ENCODE results near the gene ANKS1B.
A peak's percentile ranks its signal among the peaks of the same experiment; 100 is the strongest.

Gene ANKS1B

DNA sequence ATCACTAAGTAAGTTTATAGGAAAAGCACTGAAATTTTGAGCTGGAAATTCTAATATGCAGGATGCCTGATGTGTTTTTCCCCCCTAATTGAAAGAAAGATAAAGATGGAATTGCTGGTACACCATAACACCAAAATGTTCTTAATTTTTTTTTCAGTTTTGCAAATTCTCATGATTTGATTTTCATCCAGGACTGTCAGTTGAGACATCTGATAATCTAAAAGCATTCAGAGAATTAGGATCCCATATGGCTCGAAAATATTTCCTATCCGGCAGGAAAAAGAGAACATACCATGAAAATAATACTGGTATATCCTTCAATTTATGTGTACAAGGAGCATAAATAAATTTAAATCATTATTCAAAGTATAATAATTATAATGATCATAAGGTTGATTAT, 887.6 kb downstream of the ANKS1B start:
- no peak for DNase-seq

DNA sequence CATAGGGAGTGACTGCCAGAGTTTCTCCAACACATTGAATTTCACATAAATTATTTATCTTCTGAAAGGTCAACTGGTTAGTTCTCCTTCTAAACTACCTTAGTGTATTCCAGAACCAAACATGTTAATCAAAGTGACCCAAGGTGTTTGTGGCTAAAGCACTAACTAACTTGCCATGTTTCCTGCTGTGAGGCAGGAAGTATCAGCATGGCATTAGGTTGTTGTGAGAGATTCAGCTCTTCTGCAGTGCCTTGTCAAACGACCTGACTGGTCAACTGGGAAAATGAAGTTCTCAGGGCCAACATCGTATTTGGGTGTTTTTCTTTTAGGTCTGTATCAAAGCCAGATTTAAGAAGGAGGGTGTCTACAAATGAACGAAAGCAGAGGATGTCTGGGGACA, 891.6 kb downstream of the ANKS1B start:
- DNase-seq = no peak

DNA sequence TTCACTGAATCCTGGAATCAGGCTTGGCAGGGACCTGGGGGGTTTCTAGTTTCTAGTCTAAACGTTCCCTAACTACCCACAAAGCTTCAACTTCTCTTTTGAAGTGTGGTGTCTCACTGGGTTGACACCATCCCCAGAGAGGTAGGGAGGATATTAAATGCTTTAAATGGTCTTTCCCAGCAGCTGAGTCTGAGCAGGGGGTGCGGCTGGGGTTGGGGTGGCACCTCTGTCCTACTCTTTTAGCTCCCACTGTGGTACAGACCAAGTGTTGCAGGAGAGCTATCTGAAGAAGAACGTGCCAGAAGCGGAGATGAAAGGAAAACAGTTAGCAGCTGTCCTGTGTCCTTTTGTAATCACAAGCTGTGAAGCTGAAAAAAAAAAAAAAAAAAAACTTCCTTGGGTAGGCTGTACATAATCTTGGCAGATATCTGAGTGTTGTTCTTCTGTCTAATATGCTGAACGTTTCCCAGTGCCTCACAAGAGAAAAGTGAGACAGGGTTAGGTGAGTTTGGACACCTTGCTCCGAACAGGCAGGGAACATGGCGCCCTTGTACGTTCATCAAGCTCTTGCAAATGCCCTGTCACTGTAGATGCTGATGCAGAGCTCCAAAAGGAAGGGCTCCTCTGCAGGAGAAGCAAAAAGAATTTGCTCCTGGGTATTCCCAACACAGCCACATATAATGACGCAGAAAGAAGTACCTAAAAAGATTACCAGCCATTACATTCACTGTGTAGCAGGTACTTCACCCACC, 892.5 kb downstream of the ANKS1B start:
- no peak for DNase-seq

DNA sequence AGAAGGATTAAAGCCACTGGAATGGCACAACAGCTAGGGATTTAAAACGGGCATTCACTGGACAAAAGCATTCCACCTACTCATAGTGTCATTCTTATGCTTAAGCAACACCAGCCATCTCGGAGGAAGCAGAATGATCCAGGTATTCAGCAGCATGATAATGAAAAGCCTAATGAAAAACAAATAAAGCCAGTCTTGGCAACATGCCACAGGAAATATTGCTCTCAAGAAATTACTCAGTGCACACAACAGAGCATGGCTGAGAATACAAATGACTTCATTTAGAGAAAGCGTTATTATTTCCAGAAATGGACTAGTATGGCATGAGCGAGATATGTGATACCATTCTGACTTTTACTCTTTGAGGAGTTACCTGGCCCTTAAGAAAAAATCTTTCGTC, 897.5 kb downstream of the ANKS1B start:
- no peak for DNase-seq

DNA sequence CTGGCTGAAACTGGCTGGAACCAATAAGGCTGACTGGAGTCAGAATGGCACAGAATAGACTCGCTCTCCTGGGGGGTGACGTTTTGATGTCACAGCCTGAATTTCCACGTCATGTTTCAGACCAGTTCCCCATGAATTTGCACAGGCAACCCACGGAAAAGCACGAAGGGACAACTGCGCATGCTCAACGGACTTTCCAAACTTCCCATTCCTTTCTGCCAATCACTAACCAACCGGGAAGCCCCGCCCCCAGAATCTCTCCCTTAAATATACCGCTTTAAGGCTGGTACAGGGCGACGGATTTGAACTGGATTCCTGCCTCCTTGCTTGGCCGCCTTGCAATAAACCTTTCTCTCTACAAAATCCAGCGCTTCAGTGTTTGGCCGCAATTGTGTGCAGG, 904.9 kb downstream of the ANKS1B start:
- no peak for DNase-seq

DNA sequence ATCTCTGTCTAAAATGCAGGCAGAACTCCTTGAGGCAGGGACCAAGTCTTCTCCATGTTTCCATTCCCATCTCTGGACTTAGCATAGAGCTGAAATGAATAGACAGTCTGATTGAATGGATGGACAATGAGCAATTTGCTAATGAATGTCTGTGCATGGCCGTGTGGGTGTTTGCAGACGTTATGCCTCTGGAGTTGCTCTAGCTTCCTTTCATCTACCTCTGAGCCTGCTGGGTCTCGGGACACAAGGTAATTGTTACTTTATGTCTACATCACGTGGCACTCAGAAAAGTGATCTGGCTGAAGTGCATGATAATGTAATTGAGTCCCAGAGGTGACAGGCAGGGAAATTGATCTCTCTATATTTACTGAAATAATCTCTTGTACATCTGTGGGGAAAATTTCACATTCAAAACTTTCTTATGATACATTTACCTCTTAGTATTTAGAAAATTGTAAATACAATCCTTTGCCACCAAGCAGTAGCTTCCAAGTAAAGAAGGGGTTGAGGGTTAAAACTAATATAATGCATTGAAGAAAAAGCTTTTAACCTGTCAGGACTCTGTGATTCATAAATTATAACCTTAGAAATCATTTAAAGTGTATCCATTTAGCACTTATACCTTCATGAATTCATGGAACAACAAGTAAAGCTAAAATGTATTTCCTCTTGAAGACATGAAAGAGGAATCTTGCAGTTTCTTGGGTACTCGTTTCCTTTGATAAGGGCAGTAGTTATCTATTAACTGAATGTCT, 915.6 kb downstream of the ANKS1B start:
- no peak for DNase-seq

DNA sequence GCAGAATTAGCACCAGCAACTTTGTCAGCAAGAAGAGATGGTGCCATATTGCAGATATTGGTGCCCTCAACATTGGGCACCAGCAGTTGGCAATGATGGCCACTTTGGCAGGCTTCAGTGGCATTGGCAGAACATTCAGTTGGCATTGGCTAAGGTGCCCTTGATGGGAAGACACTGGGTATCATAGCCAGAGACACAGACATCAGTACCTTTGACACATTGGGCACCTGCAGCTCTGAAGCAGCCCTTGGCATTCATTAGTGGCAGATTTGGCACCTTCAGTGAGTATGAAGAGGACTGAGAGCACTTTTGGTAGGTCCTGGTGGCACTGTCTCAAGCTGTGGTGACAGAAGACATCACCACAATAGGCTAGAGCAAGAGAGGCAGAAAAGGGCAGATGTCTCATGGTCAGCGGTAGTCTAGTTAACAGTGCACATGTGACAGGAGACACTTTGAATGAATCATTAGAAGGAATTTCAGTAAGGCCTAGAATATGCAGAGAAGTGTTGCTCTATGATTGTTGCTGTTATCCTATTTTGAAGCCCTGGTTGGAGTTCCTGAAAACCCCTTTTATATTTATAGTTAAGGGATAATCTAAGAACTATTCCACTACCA, 917.5 kb downstream of the ANKS1B start:
- DNase-seq = no peak

DNA sequence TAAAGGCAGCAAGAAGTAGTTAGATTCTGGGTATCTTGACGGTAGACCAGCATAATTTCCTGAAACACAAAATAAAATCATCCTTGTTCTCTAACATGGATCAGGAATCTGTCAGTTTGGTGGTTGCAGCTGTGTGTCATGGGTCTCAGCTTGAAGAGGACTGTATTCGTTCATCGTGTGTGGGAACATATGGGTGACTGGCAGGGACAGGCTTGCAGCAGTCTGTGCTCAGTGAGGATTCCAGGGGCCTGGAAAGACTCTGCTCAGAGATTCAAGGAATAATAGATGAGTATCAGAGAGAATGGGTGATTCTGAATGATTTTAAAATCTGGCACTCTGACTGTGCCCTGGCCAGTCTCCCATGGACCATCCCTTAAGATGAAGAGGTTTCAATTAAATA, 918.0 kb downstream of the ANKS1B start:
- no peak for DNase-seq

DNA sequence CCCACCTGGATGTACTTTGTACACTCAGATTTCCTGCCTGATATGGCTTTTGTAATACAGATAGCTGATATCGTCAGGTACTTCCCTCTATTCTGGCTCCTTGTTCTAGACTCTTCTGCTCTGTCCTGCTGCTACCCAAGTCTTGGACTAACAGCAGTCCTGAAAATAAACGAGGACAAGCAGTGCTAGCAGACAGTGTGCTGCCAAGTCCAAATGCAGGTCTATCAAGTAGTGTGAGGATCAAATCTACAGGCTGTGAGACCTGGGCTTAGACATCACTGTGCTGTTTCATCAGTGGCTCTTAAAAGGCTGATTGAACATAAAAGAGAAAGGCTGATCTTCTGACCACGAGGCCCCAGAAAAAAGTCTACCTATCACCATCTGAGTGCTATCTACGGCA, 921.6 kb downstream of the ANKS1B start:
- no peak for DNase-seq

DNA sequence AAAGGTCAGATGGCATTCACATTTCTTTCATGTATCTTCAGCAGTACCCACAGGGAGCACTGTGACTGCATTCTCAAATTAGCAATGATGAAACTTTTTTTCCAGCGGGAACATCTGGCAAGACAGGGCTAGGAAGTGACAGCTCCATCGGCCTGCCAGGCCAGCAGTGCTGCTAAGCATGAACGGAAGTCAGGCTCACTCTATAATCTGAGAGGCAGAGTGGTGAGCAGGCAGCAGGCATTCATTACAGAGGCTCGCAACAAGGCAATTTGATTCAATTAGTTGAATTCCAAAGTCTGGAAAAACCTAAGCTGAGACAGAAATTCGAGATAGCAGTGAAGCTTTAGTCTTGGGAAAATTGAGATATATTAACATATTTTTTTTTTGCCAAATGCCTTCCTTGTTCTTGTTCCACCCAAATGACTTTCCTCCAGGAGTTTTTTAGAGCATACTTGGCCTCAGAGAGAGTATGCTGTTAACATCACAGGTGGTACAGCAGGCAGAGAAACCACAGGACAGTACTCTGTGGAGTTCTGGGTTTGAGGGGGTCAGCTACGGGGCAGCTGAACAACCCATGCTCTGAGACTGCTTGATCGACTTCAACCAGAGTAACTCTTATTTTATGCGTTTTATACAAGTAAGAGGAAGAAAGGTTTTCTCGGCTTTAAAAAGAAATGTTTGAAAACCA, 924.8 kb downstream of the ANKS1B start:
- no peak for DNase-seq

DNA sequence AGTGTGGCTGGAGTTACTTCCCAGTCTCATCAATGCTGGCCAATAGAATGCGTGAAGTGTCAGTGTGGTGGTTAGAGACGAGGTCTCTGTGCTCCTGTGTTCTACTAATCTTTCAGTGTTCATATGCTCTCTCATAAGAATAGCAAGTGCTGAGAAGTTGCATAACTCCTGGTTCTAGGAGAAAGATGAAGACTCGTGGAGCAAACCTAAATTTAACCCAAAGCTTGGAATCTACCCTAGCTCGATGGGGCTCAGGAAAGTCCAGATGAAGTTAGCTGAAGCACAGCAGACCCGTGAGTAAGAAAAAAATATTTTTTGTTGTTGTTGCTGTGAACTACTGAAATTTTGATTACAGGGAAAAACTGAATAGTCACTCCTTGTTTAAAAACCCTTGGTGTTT, 927.1 kb downstream of the ANKS1B start:
- DNase-seq = no peak

DNA sequence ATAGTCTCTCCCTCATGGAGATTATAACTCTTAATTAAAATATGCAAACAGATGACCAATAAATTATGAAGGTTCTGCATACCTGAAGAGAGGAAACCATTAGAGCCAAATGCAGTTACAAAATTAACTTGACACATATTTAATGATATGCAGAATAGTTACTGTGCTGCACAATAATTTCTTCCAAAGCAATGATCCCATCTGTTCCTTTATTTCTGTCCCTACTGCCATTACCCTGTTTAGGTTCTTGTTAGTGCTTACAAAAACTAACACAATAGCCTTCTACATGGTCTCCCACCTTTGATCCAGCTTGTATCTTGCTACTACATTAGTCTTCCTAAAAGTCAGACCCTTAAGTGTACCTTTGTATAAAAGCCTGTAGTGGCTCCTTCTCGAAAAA, 928.5 kb downstream of the ANKS1B start:
- DNase-seq = no peak

DNA sequence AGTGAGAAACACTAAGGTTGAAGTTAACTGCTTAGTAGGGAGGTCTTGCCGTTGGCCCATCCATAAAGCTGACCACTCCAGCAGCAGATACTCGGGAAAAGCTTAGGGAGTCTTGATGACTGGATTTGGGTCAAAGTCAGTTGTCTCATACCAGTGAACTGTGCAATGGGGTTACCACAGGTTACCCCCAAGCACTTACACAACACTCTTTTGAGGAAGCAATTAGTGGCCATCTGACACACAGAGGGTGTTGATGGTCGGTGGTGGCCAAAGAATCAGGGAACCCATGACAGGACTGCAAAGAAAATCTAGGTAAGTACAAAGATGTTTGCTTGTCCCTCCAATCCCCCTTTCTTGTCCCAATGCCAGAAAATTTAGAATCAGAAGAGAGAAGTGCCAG, 929.4 kb downstream of the ANKS1B start:
- no peak for DNase-seq

DNA sequence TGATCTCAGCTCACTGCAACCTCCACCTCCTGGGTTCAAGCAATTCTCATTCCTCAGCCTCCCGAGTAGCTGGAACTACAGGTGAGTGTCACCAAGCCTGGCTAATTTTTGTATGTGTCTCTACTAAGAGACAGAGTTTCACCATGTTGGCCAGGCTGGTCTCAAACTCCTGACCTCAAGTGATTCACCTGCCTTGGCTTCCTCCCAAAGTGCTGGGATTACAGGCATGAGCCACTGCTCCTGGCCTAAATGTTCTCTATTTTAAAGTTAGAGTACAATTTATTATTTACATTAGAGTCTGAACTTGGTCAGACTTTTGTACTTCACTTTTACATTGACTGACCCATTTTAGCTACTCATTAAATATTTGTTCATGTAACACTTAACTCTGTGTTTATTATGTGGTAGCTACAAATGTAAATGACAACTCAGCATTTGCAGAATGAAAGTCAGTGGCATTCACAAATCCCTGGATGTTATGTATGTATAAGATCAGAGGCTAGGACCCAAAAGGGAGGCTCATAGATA, 930.1 kb downstream of the ANKS1B start:
- DNase-seq = no peak

DNA sequence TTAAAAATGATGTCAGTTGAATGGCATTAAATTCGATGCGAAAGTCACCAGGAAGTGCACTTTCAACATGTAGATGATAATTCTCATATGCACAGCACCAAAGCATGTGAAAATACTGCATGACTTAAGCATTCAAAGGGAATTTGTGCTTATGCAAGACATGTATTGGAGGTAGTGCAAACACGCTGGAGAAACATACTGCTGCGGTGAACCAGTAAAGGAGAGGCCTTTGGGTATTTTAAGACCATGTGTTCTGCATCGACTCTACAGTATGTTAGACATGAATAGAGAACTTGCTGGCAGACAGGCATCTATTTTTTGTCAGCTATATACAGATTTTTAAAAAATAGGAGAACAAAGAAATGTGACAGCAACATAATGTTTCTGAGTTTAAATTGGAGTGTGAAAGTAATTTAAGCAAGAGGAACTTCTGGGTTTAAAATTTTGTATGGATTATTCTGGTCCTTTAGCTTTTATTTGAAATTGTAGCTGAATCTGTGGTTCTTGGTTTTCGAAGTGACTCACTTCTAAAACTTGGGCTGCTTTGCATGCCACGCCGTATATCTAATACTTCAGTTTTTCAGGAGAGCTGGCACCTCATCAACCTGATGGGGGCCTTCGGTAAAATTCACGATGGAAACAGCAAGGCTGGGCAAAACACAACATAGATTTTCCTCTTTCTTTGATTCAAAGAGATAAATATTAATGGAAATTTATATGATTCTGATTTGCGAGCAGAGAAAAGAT, 930.9 kb downstream of the ANKS1B start:
- DNase-seq = no peak

DNA sequence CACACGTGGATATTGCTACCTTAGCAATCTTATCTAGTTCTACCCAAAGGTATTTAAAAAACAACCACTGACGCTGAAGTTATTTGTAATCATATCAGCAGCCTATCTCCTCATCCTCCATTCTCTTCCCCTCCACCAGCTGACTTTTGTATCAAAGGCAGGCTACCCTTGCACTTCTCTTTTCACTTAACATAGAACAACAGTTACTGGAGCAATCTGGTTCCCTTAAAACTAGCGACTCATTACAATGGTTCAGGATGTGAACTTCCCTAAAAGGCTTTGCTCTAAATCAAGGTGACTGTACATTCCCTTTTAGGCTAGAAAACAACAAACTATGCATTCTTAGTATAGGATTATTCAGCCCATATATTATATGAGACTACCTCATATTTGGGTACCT, 935.0 kb downstream of the ANKS1B start:
- DNase-seq = no peak

DNA sequence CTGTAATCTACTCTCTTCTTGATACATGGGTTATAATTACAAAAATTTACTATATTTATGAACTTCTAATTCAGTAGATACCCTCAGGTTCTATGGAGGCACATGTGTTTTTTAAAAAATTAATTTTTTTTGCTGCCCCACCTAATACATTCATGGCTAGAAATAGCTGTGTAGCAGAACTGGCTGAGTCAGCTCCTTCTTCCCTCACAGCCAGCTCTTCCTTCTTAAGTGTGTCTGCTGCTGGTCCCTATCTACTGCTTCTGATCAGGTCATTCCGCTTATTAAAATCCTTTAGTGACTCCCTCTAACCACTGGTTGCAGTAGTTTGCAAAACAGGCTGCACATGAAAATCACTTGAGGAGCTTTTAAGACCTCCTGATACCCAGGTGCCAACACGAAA, 939.6 kb downstream of the ANKS1B start:
- no peak for DNase-seq

DNA sequence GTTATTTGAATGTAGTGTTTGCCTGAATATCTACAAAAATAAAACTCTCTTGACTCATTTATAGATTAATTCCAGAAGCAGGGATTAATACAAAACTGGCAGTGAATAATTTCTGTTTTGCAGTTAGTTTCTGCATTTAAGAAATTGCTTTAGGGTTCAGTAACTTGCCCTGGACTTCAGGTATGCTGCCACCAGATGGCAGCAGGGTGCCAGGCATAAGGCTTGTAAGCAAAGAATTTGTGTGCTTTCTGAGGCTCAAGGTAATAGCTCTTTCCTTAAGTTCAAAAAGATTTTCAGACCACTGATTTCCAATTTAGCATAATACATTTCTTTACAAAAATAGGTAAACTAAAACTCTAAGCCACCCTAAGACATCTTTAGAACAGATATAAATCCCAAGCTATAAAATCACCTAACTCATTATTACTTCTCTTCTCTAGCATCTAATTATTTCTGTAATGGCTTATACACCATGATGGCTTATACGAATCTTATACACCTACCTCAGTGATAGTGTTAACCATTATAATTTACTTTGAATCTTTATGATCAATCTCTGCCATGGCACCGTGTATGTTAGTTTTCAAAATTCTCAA, 941.3 kb downstream of the ANKS1B start:
- peak; percentile 42 for DNase-seq

DNA sequence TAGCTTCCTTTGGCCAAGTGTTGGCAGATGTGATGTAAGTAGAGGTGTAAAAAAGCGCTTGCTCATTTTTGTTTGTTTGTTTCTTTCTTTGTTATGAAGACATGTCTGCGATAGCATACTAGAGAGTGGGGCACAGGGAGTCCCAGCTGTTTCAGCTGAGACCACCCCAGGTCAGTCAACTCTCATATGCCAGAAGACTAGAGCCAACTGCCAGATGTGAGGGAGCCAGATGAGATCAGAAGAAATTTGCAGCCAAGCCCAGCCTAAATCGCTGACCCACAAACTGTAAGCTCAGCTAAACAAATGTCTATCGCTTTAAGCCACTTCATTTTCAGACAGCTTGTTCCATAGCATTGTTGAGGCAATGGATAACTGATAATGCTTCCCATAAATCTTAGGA, 942.5 kb downstream of the ANKS1B start:
- no peak for DNase-seq

DNA sequence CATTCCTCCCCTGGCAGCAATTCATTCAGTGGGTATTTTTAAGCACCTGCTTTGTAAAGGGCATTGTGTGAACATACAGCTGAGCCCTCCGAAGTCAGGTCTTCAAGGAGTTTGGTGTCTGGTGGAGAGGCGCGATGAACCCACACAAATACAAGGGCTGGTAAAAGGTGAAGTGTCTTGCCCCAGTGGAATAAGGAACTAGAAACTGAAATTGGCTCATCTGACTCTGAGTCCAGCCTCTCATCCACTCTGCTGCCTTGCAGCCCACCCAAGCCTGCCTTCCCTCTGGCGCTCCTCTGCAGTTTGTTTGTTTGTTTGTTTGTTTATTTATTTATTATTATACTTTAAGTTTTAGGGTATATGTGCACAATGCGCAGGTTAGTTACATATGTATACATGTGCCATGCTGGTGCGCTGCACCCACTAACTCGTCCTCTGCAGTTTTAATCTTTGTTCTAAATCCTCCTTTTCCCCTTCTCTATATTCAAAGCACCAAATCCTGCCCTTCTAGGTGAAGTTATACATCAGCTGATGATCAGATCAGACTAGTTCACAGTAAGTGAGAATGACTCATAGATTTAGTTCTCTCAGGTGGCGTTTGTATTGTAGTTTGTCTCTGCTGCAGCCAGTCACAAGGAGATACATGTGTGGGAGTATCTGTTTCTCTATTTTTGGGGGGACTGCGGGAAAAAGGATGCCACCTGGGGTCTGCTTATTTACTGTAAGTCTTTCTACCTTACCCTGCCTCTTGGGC, 945.2 kb downstream of the ANKS1B start:
- no peak for DNase-seq

DNA sequence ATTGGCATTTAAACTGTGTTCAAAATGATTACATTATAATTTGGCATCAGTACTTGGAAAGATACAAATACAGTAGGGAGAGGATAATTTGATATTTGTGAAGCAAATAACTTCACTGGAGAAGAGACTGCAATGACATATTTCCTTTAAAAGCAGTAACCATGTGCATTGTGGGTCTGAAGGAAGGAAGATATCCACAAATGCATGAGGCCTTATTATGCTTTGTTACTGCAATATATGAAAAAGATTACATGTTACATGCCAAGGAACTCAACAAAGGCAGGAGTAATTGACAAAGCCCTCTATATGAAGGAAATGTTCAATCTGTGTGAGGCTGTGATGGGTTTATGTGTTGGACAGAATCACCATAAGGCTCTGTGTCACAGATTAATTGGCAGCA, 948.2 kb downstream of the ANKS1B start:
- no peak for DNase-seq
